ENCODE data around the gene SIDT2. TPM values are rescaled to one million over a fixed set of nuclear protein-coding genes. Genes with fewer than 3 reads are reported as not detected.

Gene SIDT2
- total RNA-seq, 1 donor = 27.5 TPM

GRCh38 chr11:117194267-117194666 is 15.7 kb downstream of the SIDT2 start:
- Histone ChIP-seq H3K4me1 (ENCODE audit: insufficient read depth, low read length) (peaks cover 12% of the 10 kb centered on the region), H2AFZ (ENCODE audit: low read length) (no peak overlapping the region), H3K36me3 (ENCODE audit: insufficient read depth, low read length) (peaks cover 62% of the 10 kb centered on the region), H3K27ac (ENCODE audit: low read depth, low read length) (no peak overlapping the region), H3K27me3 (ENCODE audit: insufficient read depth, low read length) (no peaks in the 10 kb centered on the region), H4K20me1 (ENCODE audit: insufficient read depth, low read length) (peaks cover 4% of the 10 kb centered on the region), H3K4me3 (ENCODE audit: insufficient read depth, low read length) (no peak overlapping the region), H3K79me2 (ENCODE audit: insufficient read depth, low read length) (peaks cover 14% of the 10 kb centered on the region), H3K9me3 (ENCODE audit: low read depth, low read length) (no peaks in the 10 kb centered on the region), H3K4me2 (ENCODE audit: insufficient read depth, low read length) (no peak overlapping the region)
- peak; percentile 51 for DNase-seq (ENCODE audit: insufficient read length, low spot score, missing footprints)
- TF ChIP-seq, protein P1, sequence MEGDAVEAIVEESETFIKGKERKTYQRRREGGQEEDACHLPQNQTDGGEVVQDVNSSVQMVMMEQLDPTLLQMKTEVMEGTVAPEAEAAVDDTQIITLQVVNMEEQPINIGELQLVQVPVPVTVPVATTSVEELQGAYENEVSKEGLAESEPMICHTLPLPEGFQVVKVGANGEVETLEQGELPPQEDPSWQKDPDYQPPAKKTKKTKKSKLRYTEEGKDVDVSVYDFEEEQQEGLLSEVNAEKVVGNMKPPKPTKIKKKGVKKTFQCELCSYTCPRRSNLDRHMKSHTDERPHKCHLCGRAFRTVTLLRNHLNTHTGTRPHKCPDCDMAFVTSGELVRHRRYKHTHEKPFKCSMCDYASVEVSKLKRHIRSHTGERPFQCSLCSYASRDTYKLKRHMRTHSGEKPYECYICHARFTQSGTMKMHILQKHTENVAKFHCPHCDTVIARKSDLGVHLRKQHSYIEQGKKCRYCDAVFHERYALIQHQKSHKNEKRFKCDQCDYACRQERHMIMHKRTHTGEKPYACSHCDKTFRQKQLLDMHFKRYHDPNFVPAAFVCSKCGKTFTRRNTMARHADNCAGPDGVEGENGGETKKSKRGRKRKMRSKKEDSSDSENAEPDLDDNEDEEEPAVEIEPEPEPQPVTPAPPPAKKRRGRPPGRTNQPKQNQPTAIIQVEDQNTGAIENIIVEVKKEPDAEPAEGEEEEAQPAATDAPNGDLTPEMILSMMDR (IDR thresholded peaks at IDR 0.05; ENCODE audit: extremely low read depth, low read depth, low read length) = no peak

DNA sequence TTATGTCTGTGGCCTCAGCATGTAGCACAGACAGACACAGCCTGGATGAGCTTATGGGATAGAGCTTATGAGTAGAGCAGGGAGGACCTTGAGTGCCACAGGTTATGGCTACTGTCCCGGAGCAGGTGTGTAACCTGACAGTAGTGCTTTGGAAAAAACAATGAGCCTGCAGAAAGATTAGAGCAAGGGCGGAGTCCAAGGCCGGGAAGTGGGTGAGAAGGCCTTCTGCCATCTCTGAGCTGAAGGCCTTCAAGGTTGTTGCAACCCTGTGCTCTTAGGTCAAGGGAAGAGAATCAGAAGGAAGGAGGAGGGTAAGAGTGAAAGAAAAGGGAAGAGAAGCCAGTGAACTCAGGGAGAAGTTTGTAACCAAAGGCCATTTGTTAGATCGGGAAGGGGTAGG is 16.7 kb downstream of the SIDT2 start:
- H3K4me2 ChIP-seq (ENCODE audit: insufficient read depth, low read length) = no peak overlapping the region
- no peak overlapping the region for H3K4me3 ChIP-seq (ENCODE audit: insufficient read depth, low read length)
- peaks cover 12% of the 10 kb centered on the region for H3K4me1 ChIP-seq (ENCODE audit: insufficient read depth, low read length)
- H3K36me3 ChIP-seq (ENCODE audit: insufficient read depth, low read length) = peaks cover 59% of the 10 kb centered on the region
- H3K79me2 ChIP-seq (ENCODE audit: insufficient read depth, low read length) = peaks cover 24% of the 10 kb centered on the region
- TF ChIP-seq, protein P1 (IDR thresholded peaks at IDR 0.05; ENCODE audit: extremely low read depth, low read depth, low read length) = no peak
- no peaks in the 10 kb centered on the region for H3K27me3 ChIP-seq (ENCODE audit: insufficient read depth, low read length)
- no peak overlapping the region for H2AFZ ChIP-seq (ENCODE audit: low read length)
- H4K20me1 ChIP-seq (ENCODE audit: insufficient read depth, low read length) = peaks cover 9% of the 10 kb centered on the region
- H3K9me3 ChIP-seq (ENCODE audit: low read depth, low read length) = no peaks in the 10 kb centered on the region
- H3K27ac ChIP-seq (ENCODE audit: low read depth, low read length) = no peak overlapping the region
- peak; percentile 52 for DNase-seq (ENCODE audit: insufficient read length, low spot score, missing footprints)

GRCh38 chr11:117195761-117196160 is 17.2 kb downstream of the SIDT2 start:
- Histone ChIP-seq H3K27ac (ENCODE audit: low read depth, low read length) (no peak overlapping the region), H3K9me3 (ENCODE audit: low read depth, low read length) (no peaks in the 10 kb centered on the region), H4K20me1 (ENCODE audit: insufficient read depth, low read length) (peaks cover 14% of the 10 kb centered on the region), H3K4me1 (ENCODE audit: insufficient read depth, low read length) (peaks cover 12% of the 10 kb centered on the region), H3K4me3 (ENCODE audit: insufficient read depth, low read length) (no peak overlapping the region), H3K36me3 (ENCODE audit: insufficient read depth, low read length) (peaks cover 56% of the 10 kb centered on the region), H2AFZ (ENCODE audit: low read length) (no peak overlapping the region), H3K27me3 (ENCODE audit: insufficient read depth, low read length) (no peaks in the 10 kb centered on the region), H3K79me2 (ENCODE audit: insufficient read depth, low read length) (peaks cover 29% of the 10 kb centered on the region), H3K4me2 (ENCODE audit: insufficient read depth, low read length) (no peak overlapping the region)
- DNase-seq (ENCODE audit: insufficient read length, low spot score, missing footprints) = peak; percentile 38
- TF ChIP-seq, protein P1 (IDR thresholded peaks at IDR 0.05; ENCODE audit: extremely low read depth, low read depth, low read length) = no peak

- no peak overlapping the region for H3K4me3 ChIP-seq (ENCODE audit: insufficient read depth, low read length)
- no peaks in the 10 kb centered on the region for H3K27me3 ChIP-seq (ENCODE audit: insufficient read depth, low read length)
- H3K36me3 ChIP-seq (ENCODE audit: insufficient read depth, low read length) = peaks cover 58% of the 10 kb centered on the region
- no peaks in the 10 kb centered on the region for H3K9me3 ChIP-seq (ENCODE audit: low read depth, low read length)
- TF ChIP-seq, protein P1 (IDR thresholded peaks at IDR 0.05; ENCODE audit: extremely low read depth, low read depth, low read length) = no peak
- peak; percentile 43 for DNase-seq (ENCODE audit: insufficient read length, low spot score, missing footprints)
- H3K4me1 ChIP-seq (ENCODE audit: insufficient read depth, low read length) = peaks cover 19% of the 10 kb centered on the region
- H4K20me1 ChIP-seq (ENCODE audit: insufficient read depth, low read length) = peaks cover 27% of the 10 kb centered on the region
- H3K27ac ChIP-seq (ENCODE audit: low read depth, low read length) = peak overlapping the region; percentile 16
- peaks cover 41% of the 10 kb centered on the region for H3K79me2 ChIP-seq (ENCODE audit: insufficient read depth, low read length)
- no peak overlapping the region for H3K4me2 ChIP-seq (ENCODE audit: insufficient read depth, low read length)
- no peak overlapping the region for H2AFZ ChIP-seq (ENCODE audit: low read length)
These were observed 18.5 kb downstream of the SIDT2 start for GRCh38 chr11:117197006-117197405.
